Naive thymus-derived CD4-positive, alpha-beta T cell (primary cell): ENCODE data around the gene AP1G2. TPM values are rescaled to one million over a fixed set of nuclear protein-coding genes. Genes with fewer than 3 reads are reported as not detected.

ENCODE experiments used
- ATAC-seq: fragments of 150-1000 bp; cut with Tn5 transposase; 2 replicates; pipeline ENCODE4 v1.10.0; 2021; ENCODE audit warnings: mild to moderate bottlenecking, moderate library complexity
- CTCF ChIA-PET: fragments of 350-600 bp; sonication (Branson Sonifier 250); formaldehyde crosslinking; loops from one replicate; lab custom pipeline; 2021; ENCODE audit warnings: antibody characterized with exemption; lab: Charles Lee
- POLR2A ChIA-PET: fragments of 350-600 bp; sonication (Branson Sonifier 250); formaldehyde crosslinking; loops from one replicate; lab custom pipeline; 2021; ENCODE audit warnings: antibody characterized with exemption, inconsistent platforms; lab: Charles Lee
- DNase-seq, 9 donors: peaks; one replicate each; pipeline versions ENCODE4 v3.0.0 to v3.0.0-alpha.2; 2020 to 2022; ENCODE audit warnings: mixed read lengths in 1 of 9
- H3K27ac ChIP-seq: one replicate; pipeline ENCODE4 v1.7.0; 2013; ENCODE audit warnings: mild to moderate bottlenecking, low read depth, low read length, moderate library complexity
- H3K27me3 ChIP-seq, 2 donors: one replicate each; pipeline ENCODE4 v1.7.0; 2013; ENCODE audit warnings: low read length in 2 of 2, mild to moderate bottlenecking in 2 of 2, moderate library complexity in 2 of 2; ENCODE audit not compliant: control insufficient read depth in 2 of 2, insufficient read depth in 2 of 2
- H3K36me3 ChIP-seq, 3 experiments: 1 replicate in 2 of 3; 2 replicates in 1 of 3; pipeline ENCODE4 v1.7.0; 2013; ENCODE audit warnings: low read length in 3 of 3, mild to moderate bottlenecking in 3 of 3, moderate library complexity in 1 of 3; ENCODE audit not compliant: insufficient read depth in 3 of 3, control insufficient read depth in 2 of 3
- H3K4me1 ChIP-seq, 2 donors: one replicate each; pipeline ENCODE4 v1.7.0; 2013; ENCODE audit warnings: low read length in 2 of 2, mild to moderate bottlenecking in 2 of 2, moderate library complexity in 1 of 2; ENCODE audit not compliant: control insufficient read depth in 2 of 2, insufficient read depth in 2 of 2
- H3K4me3 ChIP-seq: 2 replicates; pipeline ENCODE4 v1.7.0; 2013; ENCODE audit warnings: mild to moderate bottlenecking, low read length
- H3K9me3 ChIP-seq, 3 experiments: 1 replicate in 2 of 3; 2 replicates in 1 of 3; pipeline ENCODE4 v1.7.0; 2013; ENCODE audit warnings: low read length in 3 of 3; ENCODE audit not compliant: control insufficient read depth in 2 of 3
- H3K27ac Mint-ChIP-seq, 9 donors: one replicate each; pipeline ENCODE4 v1.8.0; 2020 to 2022; ENCODE audit warnings: mixed read lengths in 9 of 9, mild to moderate bottlenecking in 8 of 9, moderate library complexity in 5 of 9, inconsistent platforms in 2 of 9
- H3K27me3 Mint-ChIP-seq, 5 donors: one replicate each; pipeline ENCODE4 v1.8.0; 2021 to 2022; ENCODE audit warnings: mixed read lengths in 5 of 5, mild to moderate bottlenecking in 1 of 5
- H3K36me3 Mint-ChIP-seq, 5 donors: one replicate each; pipeline ENCODE4 v1.8.0; 2020 to 2022; ENCODE audit warnings: mixed read lengths in 5 of 5, mild to moderate bottlenecking in 3 of 5, inconsistent platforms in 1 of 5
- H3K4me1 Mint-ChIP-seq, 7 donors: one replicate each; pipeline ENCODE4 v1.8.0; 2020 to 2022; ENCODE audit warnings: mixed read lengths in 7 of 7, mild to moderate bottlenecking in 3 of 7, inconsistent platforms in 1 of 7
- H3K4me3 Mint-ChIP-seq, 10 donors: one replicate each; pipeline ENCODE4 v1.8.0; 2020 to 2022; ENCODE audit warnings: mild to moderate bottlenecking in 10 of 10, mixed read lengths in 10 of 10, moderate library complexity in 6 of 10, inconsistent platforms in 2 of 10
- H3K9me3 Mint-ChIP-seq, 11 donors: one replicate each; pipeline ENCODE4 v1.8.0; 2020 to 2022; ENCODE audit warnings: mixed read lengths in 11 of 11, mild to moderate bottlenecking in 4 of 11, inconsistent platforms in 1 of 11, moderate library complexity in 1 of 11
- intact Hi-C, 2 donors: fragments of 100-400 bp; cut with micrococcal nuclease; formaldehyde crosslinking; loops; one replicate each; pipeline ENCODE4 v1.15.1; 2023
- polyA plus RNA-seq, 2 donors: library from polyadenylated mRNA; unstranded; fragments of 300-500 nt; fragmentation: Illumina TruSeq; gene quantifications; one replicate each; pipeline ENCODE4 v1.2.3, GENCODE V29; 2021
- total RNA-seq, 6 experiments: library from RNA in 5 of 6; stranded (reverse) in 5 of 6; gene quantifications; 1 replicate in 5 of 6; 2 replicates in 1 of 6; pipeline ENCODE4 v1.2.3 and lab custom pipeline; 2021 to 2026

AP1G2 gene
- total and polyA plus RNA-seq, 7 experiments from 2014 or later: 66.4 to 548 (median 270) TPM

DNA sequence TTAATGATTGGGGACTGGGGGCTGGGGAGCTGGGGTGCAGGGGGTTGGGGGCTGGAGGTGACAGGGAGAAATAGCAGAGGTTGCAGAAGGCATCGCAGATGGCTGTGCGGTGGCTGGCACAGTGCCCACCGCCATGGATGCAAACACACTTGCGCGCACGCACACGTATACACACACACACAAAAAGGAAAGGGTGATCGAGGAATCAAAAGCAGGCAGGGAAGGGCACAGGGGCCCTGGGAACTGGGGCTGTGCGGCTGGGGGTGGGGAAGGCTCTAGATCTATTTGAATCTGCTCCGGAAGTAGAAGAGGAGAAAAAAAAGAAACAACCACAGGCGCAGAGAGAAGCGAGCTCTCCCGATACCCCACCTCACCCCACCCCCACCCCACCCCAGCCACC lies 55.4 kb downstream of the AP1G2 start:
- H3K27me3 Mint-ChIP-seq: no peaks in the 10 kb centered on the region
- Histone ChIP-seq H3K4me3 (no peak overlapping the region), H3K4me1 (no peaks in the 10 kb centered on the region), H3K9me3 (no peaks in the 10 kb centered on the region), H3K36me3 (no peaks in the 10 kb centered on the region), H3K27ac (peak overlapping the region; percentile 33), H3K27me3 (no peaks in the 10 kb centered on the region)
- peaks cover 0 to 2% (median 0%) of the 10 kb centered on the region in 11 donors for H3K9me3 Mint-ChIP-seq
- intact Hi-C loops: no loop called here
- H3K4me1 Mint-ChIP-seq: peaks cover 5 to 28% (median 23%) of the 10 kb centered on the region in 7 donors
- DNase-seq (peak in 6 of 9 donors; percentile 17 to 40 (median 26)), ATAC-seq (peak; percentile 48)
- ChIA-PET CTCF (interaction anchor here (0.9 to 1.0 kb wide), 2 partner anchors 33 to 759 kb away, joined by 3 read pairs; no protein-coding TSS in a partner anchor), POLR2A (interaction anchor here (0.9 kb wide), 1 partner anchor 43 kb away, joined by 3 read pairs; the partner anchor contains the start of gene NGDN)
- H3K27ac Mint-ChIP-seq: peak overlapping the region in 8 of 9 donors; percentile 5 to 94 (median 84)
- H3K4me3 Mint-ChIP-seq: peak overlapping the region; percentile 67 to 91 (median 82)
- H3K36me3 Mint-ChIP-seq: peaks cover 0 to 8% (median 0%) of the 10 kb centered on the region in 5 donors

Other genes with a start within 250 kb of the AP1G2 start
- 100 to 1,000 TPM; 176 to 213 (median 196) TPM for gene PABPN1, start 246.3 kb downstream of the AP1G2 start, total RNA-seq
- 10 to 100 TPM; 57.5 to 94.5 TPM for gene PABPN1, start 246.3 kb downstream of the AP1G2 start, polyA plus RNA-seq
- 10 to 100 TPM in 3 of 5 experiments, 1 to 10 TPM in 2; 1.9 to 30.0 (median 22.6) TPM for gene SLC22A17, start 214.9 kb downstream of the AP1G2 start, total RNA-seq
- gene SLC22A17, start 214.9 kb downstream of the AP1G2 start, polyA plus RNA-seq: 10 to 100 TPM in 1 of 2 donors, 1 to 10 TPM in 1; 9.7 to 10.8 TPM
- gene EFS, start 202.6 kb downstream of the AP1G2 start, total RNA-seq: not detected
- gene EFS, start 202.6 kb downstream of the AP1G2 start, polyA plus RNA-seq: not detected
- gene IL25, start 195.0 kb downstream of the AP1G2 start, total RNA-seq: not detected
- gene IL25, start 195.0 kb downstream of the AP1G2 start, polyA plus RNA-seq: not detected
- not detected for gene CMTM5, start 190.7 kb downstream of the AP1G2 start, total RNA-seq
- gene CMTM5, start 190.7 kb downstream of the AP1G2 start, polyA plus RNA-seq: not detected
- under 1 TPM in 1 of 5 experiments, not detected in 4; 0.27 TPM for gene MYH6, start 159.5 kb downstream of the AP1G2 start, total RNA-seq
- gene MYH6, start 159.5 kb downstream of the AP1G2 start, polyA plus RNA-seq: not detected
- gene MYH7, start 132.1 kb downstream of the AP1G2 start, total RNA-seq: not detected
- not detected for gene MYH7, start 132.1 kb downstream of the AP1G2 start, polyA plus RNA-seq
- gene NGDN, start 98.1 kb downstream of the AP1G2 start, total RNA-seq: 100 to 1,000 TPM in 1 of 5 experiments, 10 to 100 TPM in 4; 52.9 to 152 (median 74.0) TPM
- gene NGDN, start 98.1 kb downstream of the AP1G2 start, polyA plus RNA-seq: 100 to 1,000 TPM; 101 to 112 TPM
- gene ZFHX2, start 16.0 kb downstream of the AP1G2 start, total RNA-seq: 1 to 10 TPM in 1 of 5 experiments, under 1 TPM in 4; 0.45 to 2.6 (median 0.49) TPM
- gene ZFHX2, start 16.0 kb downstream of the AP1G2 start, polyA plus RNA-seq: not detected
- gene THTPA, start 11.5 kb downstream of the AP1G2 start, total RNA-seq: 10 to 100 TPM; 16.4 to 26.7 (median 19.2) TPM
- gene THTPA, start 11.5 kb downstream of the AP1G2 start, polyA plus RNA-seq: 10 to 100 TPM; 17.9 to 18.1 TPM
- 1 to 10 TPM in 1 of 5 experiments, under 1 TPM in 1, not detected in 3; 0.16 to 1.2 TPM for gene JPH4, start 11.0 kb upstream of the AP1G2 start, total RNA-seq
- gene JPH4, start 11.0 kb upstream of the AP1G2 start, polyA plus RNA-seq: under 1 TPM in 1 of 2 donors, not detected in 1; 0.13 TPM
- gene DHRS2, start 68.6 kb upstream of the AP1G2 start, total RNA-seq: 1 to 10 TPM in 1 of 5 experiments, not detected in 4; 5.5 TPM
- under 1 TPM in 1 of 2 donors, not detected in 1; 0.63 TPM for gene DHRS2, start 68.6 kb upstream of the AP1G2 start, polyA plus RNA-seq